Endothelial cell (in vitro differentiated cells): Measurements from ENCODE around the gene UBE2J1. TPM values are rescaled to one million over a fixed set of nuclear protein-coding genes. Genes with fewer than 3 reads are reported as not detected.

ENCODE experiments used
- DNase-seq: peaks from one replicate; pipeline ENCODE4 v3.0.0; 2021; ENCODE audit warnings: low spot score
- H3K27ac Mint-ChIP-seq: one replicate; pipeline ENCODE4 v1.8.0; 2021; ENCODE audit warnings: mixed read lengths, inconsistent platforms; ENCODE audit not compliant: unreplicated experiment
- H3K27me3 Mint-ChIP-seq: one replicate; pipeline ENCODE4 v1.8.0; 2021; ENCODE audit warnings: mild to moderate bottlenecking, moderate library complexity, mixed read lengths, inconsistent platforms; ENCODE audit not compliant: unreplicated experiment
- H3K36me3 Mint-ChIP-seq: one replicate; pipeline ENCODE4 v1.8.0; 2021; ENCODE audit warnings: mild to moderate bottlenecking, low read depth, mixed read lengths, inconsistent platforms; ENCODE audit not compliant: unreplicated experiment
- H3K4me1 Mint-ChIP-seq: one replicate; pipeline ENCODE4 v1.8.0; 2021; ENCODE audit warnings: mild to moderate bottlenecking, mixed read lengths, inconsistent platforms; ENCODE audit not compliant: unreplicated experiment
- H3K4me3 Mint-ChIP-seq: one replicate; pipeline ENCODE4 v1.8.0; 2021; ENCODE audit warnings: mild to moderate bottlenecking, mixed read lengths, inconsistent platforms; ENCODE audit not compliant: unreplicated experiment
- H3K9me3 Mint-ChIP-seq: one replicate; pipeline ENCODE4 v1.8.0; 2021; ENCODE audit warnings: mixed read lengths, inconsistent platforms; ENCODE audit not compliant: unreplicated experiment
- total RNA-seq: library from RNA; stranded (reverse); fragmentation: NEBNext Ultra II Directional; extraction: Animal tissue kit (Norgen Biotek cat#: 25700); gene quantifications from one replicate; pipeline ENCODE4 v1.2.1, GENCODE V29; 2021; ENCODE audit not compliant: unreplicated experiment
- TF ChIP-seq, protein P1 (sequence below): fragments of 200-600 bp; sonication (generic); IDR thresholded peaks from one replicate; pipeline ENCODE4 v1.5.0; 2021; ENCODE audit warnings: antibody characterized with exemption; ENCODE audit not compliant: unreplicated experiment

UBE2J1 gene
- total RNA-seq, 1 donor from 2014 or later = 43.7 TPM

DNA sequence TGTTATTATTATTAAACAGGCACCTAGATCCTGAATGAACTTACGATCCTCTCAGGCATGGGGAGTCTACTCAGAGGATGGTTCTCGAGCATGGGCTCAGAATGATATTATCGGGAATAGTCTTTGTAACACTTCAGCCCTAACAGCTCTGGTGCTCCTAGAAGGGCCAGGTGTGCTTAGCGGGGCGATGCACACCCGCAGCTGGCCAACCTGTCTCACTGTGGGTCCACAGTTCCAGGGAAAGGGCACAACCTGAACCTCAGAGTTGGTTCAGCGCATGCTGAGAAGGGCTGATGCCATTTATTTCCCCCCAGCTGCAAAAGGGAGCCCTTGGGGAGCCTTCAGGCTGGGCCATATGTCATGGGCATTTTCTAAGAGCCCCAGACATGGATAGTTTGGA, 33.3 kb upstream of the UBE2J1 start:
- Mint-ChIP-seq H3K27me3 (no peaks in the 10 kb centered on the region), H3K4me1 (no peaks in the 10 kb centered on the region), H3K27ac (no peak overlapping the region), H3K4me3 (no peak overlapping the region), H3K9me3 (no peaks in the 10 kb centered on the region), H3K36me3 (no peaks in the 10 kb centered on the region)
- no peak for DNase-seq
- TF ChIP-seq, protein P1, sequence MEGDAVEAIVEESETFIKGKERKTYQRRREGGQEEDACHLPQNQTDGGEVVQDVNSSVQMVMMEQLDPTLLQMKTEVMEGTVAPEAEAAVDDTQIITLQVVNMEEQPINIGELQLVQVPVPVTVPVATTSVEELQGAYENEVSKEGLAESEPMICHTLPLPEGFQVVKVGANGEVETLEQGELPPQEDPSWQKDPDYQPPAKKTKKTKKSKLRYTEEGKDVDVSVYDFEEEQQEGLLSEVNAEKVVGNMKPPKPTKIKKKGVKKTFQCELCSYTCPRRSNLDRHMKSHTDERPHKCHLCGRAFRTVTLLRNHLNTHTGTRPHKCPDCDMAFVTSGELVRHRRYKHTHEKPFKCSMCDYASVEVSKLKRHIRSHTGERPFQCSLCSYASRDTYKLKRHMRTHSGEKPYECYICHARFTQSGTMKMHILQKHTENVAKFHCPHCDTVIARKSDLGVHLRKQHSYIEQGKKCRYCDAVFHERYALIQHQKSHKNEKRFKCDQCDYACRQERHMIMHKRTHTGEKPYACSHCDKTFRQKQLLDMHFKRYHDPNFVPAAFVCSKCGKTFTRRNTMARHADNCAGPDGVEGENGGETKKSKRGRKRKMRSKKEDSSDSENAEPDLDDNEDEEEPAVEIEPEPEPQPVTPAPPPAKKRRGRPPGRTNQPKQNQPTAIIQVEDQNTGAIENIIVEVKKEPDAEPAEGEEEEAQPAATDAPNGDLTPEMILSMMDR = no peak

DNA sequence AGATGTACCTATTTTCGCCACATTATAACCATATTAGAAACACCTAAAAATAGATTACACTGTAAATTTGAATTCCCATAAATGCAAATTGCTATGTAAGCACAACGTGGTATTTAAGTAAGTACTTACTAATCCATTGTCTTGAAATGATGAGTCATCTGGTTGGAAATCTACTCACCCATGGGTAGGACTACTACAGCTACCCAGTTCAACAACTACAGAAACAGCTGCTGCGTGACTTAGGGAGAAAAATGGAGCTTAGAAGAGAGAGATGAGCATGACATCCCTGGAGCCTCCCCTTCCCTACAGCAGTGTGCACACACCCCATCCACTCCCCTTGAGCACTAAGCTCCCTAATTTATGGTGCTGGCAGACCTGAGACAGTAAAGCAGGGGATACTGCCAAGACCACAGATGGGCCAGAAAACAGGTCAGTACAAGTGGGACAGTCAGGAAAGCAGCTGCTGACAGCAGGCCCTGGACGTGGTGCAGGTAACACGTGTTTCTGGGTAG, 32.7 kb upstream of the UBE2J1 start:
- Mint-ChIP-seq H3K9me3 (no peaks in the 10 kb centered on the region), H3K4me1 (no peaks in the 10 kb centered on the region), H3K27me3 (no peaks in the 10 kb centered on the region), H3K4me3 (no peak overlapping the region), H3K36me3 (no peaks in the 10 kb centered on the region), H3K27ac (no peak overlapping the region)
- DNase-seq = no peak
- TF ChIP-seq, protein P1 = no peak

DNA sequence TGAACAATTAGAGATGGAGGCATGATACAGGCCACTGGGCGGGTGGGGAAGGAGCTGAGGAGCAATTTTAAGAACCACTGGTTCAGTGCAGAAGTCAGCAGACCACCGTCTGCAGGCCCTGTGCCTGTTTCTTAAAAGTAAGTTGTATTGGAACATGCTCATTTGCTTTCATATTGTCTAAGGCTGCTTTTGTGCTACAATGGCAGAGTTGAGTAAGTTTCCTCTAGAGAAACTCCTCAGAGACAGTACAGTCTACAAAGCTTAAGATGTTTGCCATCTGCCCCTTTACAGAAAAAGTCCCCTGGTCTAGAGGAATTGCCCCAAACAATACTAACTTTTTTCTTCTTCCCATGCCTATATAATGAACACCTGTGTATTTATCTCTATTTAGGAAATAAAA, 28.5 kb upstream of the UBE2J1 start:
- TF ChIP-seq, protein P1 = no peak
- H3K27me3 Mint-ChIP-seq = no peaks in the 10 kb centered on the region
- peaks cover 2% of the 10 kb centered on the region for H3K4me1 Mint-ChIP-seq
- no peaks in the 10 kb centered on the region for H3K9me3 Mint-ChIP-seq
- H3K4me3 Mint-ChIP-seq = no peak overlapping the region
- no peak overlapping the region for H3K27ac Mint-ChIP-seq
- H3K36me3 Mint-ChIP-seq = no peaks in the 10 kb centered on the region
- DNase-seq = no peak

DNA sequence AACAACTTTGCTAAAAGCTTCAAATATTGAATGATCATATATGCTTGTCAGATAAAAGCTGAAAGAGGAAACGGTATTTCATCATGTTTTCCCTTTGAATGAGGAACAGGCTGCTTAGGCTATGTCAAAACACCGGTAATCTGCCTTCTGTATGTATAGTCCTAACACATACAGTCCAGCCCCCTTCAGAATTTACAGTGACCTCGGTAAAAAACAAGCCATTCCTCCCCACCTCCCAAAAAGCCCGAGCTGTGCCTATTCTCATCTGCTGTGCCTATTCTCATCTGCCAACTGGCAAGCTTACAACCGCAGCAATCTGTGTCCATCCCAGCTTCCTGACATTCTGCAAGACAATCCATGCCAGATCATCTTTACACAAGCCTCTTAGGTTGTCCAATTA, 26.8 kb upstream of the UBE2J1 start:
- no peaks in the 10 kb centered on the region for H3K36me3 Mint-ChIP-seq
- no peak for DNase-seq
- H3K27me3 Mint-ChIP-seq = no peaks in the 10 kb centered on the region
- H3K9me3 Mint-ChIP-seq = no peaks in the 10 kb centered on the region
- TF ChIP-seq, protein P1 = no peak
- H3K4me1 Mint-ChIP-seq = peaks cover 7% of the 10 kb centered on the region
- H3K4me3 Mint-ChIP-seq = no peak overlapping the region
- H3K27ac Mint-ChIP-seq = no peak overlapping the region

DNA sequence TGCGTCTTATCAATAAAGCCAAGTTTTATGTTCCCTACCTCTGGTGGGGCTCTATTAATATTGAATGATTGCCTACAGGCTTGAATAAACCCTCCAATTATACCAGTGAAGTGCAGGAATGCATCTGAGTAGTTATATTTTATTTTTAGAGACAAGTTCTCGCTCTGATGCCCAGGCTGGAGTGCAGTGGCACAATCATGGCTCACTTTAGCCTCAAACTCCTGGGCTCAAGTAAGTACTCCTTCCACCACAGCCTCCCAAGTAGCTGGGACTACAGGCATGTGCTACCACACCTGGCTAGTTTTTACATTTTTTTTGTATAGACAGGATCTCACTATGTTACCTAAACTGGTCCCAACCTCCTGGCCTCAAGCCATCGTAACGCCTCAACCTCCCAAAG, 26.1 kb upstream of the UBE2J1 start:
- no peak overlapping the region for H3K27ac Mint-ChIP-seq
- no peaks in the 10 kb centered on the region for H3K27me3 Mint-ChIP-seq
- H3K36me3 Mint-ChIP-seq = no peaks in the 10 kb centered on the region
- no peak overlapping the region for H3K4me3 Mint-ChIP-seq
- no peaks in the 10 kb centered on the region for H3K9me3 Mint-ChIP-seq
- H3K4me1 Mint-ChIP-seq = peaks cover 7% of the 10 kb centered on the region
- TF ChIP-seq, protein P1 = no peak
- no peak for DNase-seq
